Trophoblast cell (in vitro differentiated cells and primary cell): ENCODE data around the gene CCDC28B.

Experiments
- DNase-seq, 2 donors: peaks; one replicate each; pipeline ENCODE4 v3.0.0-alpha.2; 2016
- H2AFZ ChIP-seq: 2 replicates; pipeline ENCODE4 v1.6.1; 2013; ENCODE audit warnings: low read length, moderate library complexity, mild to moderate bottlenecking; ENCODE audit not compliant: insufficient read depth, poor library complexity
- H2AK5ac ChIP-seq: 2 replicates; pipeline ENCODE4 v1.6.1; 2013; ENCODE audit warnings: mild to moderate bottlenecking, low read length
- H2BK120ac ChIP-seq: 2 replicates; pipeline ENCODE4 v1.6.1; 2013; ENCODE audit warnings: low read length, mild to moderate bottlenecking, moderate library complexity; ENCODE audit not compliant: insufficient read depth, poor library complexity
- H2BK12ac ChIP-seq: 2 replicates; pipeline ENCODE4 v1.6.1; 2013; ENCODE audit warnings: mild to moderate bottlenecking, low read length, moderate library complexity
- H2BK5ac ChIP-seq: 2 replicates; pipeline ENCODE4 v1.6.1; 2013; ENCODE audit warnings: low read length, low read depth, moderate library complexity, mild to moderate bottlenecking; ENCODE audit not compliant: poor library complexity
- H3K14ac ChIP-seq: 2 replicates; pipeline ENCODE4 v1.6.1; 2013; ENCODE audit warnings: mild to moderate bottlenecking, low read length
- H3K18ac ChIP-seq: 2 replicates; pipeline ENCODE4 v1.6.1; 2013; ENCODE audit warnings: mild to moderate bottlenecking, low read length
- H3K23ac ChIP-seq: 2 replicates; pipeline ENCODE4 v1.6.1; 2013; ENCODE audit warnings: low read length
- H3K27ac ChIP-seq: 2 replicates; pipeline ENCODE4 v1.5.1; 2013; ENCODE audit warnings: low read depth, mild to moderate bottlenecking, inconsistent platforms, low read length, moderate library complexity
- H3K27me3 ChIP-seq: 2 replicates; pipeline ENCODE4 v1.6.1; 2013; ENCODE audit warnings: inconsistent platforms, mild to moderate bottlenecking, low read length, moderate library complexity; ENCODE audit not compliant: insufficient read depth
- H3K36me3 ChIP-seq, 2 experiments: 1 replicate in 1 of 2; 2 replicates in 1 of 2; pipeline ENCODE4 v1.6.1; 2013; ENCODE audit warnings: low read length in 2 of 2, mild to moderate bottlenecking in 2 of 2, moderate library complexity in 1 of 2; ENCODE audit not compliant: insufficient read depth in 2 of 2, control insufficient read depth in 1 of 2
- H3K4ac ChIP-seq: 2 replicates; pipeline ENCODE4 v1.6.1; 2013; ENCODE audit warnings: low read depth, mild to moderate bottlenecking, low read length, moderate library complexity
- H3K4me1 ChIP-seq, 2 experiments: 1 replicate in 1 of 2; 2 replicates in 1 of 2; pipeline ENCODE4 v1.6.1; 2013; ENCODE audit warnings: low read length in 2 of 2, mild to moderate bottlenecking in 2 of 2, moderate library complexity in 1 of 2; ENCODE audit not compliant: insufficient read depth in 2 of 2, control insufficient read depth in 1 of 2
- H3K4me2 ChIP-seq: 2 replicates; pipeline ENCODE4 v1.6.1; 2013; ENCODE audit warnings: inconsistent platforms, mild to moderate bottlenecking, low read length, moderate library complexity
- H3K4me3 ChIP-seq: 2 replicates; pipeline ENCODE4 v1.5.1; 2013; ENCODE audit warnings: mild to moderate bottlenecking, low read depth, low read length, inconsistent platforms
- H3K79me1 ChIP-seq: one replicate; pipeline ENCODE4 v1.6.1; 2013; ENCODE audit warnings: low read length
- H3K79me2 ChIP-seq: 2 replicates; pipeline ENCODE4 v1.6.1; 2013; ENCODE audit warnings: low read length, mild to moderate bottlenecking; ENCODE audit not compliant: control insufficient read depth, insufficient read depth, poor library complexity
- H3K9ac ChIP-seq: 2 replicates; pipeline ENCODE4 v1.6.1; 2013; ENCODE audit warnings: mild to moderate bottlenecking, low read length
- H3K9me3 ChIP-seq: 2 replicates; pipeline ENCODE4 v1.6.1; 2013; ENCODE audit warnings: low read depth, mild to moderate bottlenecking, control low read depth, inconsistent platforms, low read length; ENCODE audit not compliant: insufficient read depth
- H4K12ac ChIP-seq: 2 replicates; pipeline ENCODE4 v1.6.1; 2013; ENCODE audit warnings: low read depth, mild to moderate bottlenecking, low read length, moderate library complexity
- H4K8ac ChIP-seq: 2 replicates; pipeline ENCODE4 v1.6.1; 2013; ENCODE audit warnings: low read depth, mild to moderate bottlenecking, low read length, moderate library complexity
- H4K91ac ChIP-seq: one replicate; pipeline ENCODE4 v1.6.1; 2013; ENCODE audit warnings: low read depth, mild to moderate bottlenecking, low read length, moderate library complexity
- WGBS: extraction: QIAGEN DNeasy Blood & Tissue Kit; methylation state at CpG from one replicate; pipeline ENCODE4 v1.1.7; 2013; ENCODE audit warnings: missing lambda C conversion rate; ENCODE audit not compliant: insufficient read length, insufficient coverage; ENCODE audit errors: extremely low coverage; 5-methylcytosine and 5-hydroxymethylcytosine counted together

CCDC28B gene

GRCh38 chr1:32220746-32221580 lies 20.6 kb downstream of the CCDC28B start:
- H2BK12ac ChIP-seq, result no peak overlapping the region
- no peak overlapping the region for H2AFZ ChIP-seq
- no peak overlapping the region for H2BK5ac ChIP-seq
- peak overlapping the region; percentile 21 for H4K12ac ChIP-seq
- peak overlapping the region; percentile 69 for H3K4me2 ChIP-seq
- WGBS, result no CpG with 5 or more reads among the region's 4 CpGs
- no peak overlapping the region for H2BK120ac ChIP-seq
- H3K27me3 ChIP-seq, result no peaks in the 10 kb centered on the region
- no peak overlapping the region for H3K23ac ChIP-seq
- H3K18ac ChIP-seq, result peak overlapping the region; percentile 16
- peak overlapping the region; percentile 37 for H3K4ac ChIP-seq
- H3K27ac ChIP-seq, result no peak overlapping the region
- peak overlapping the region; percentile 36 for H2AK5ac ChIP-seq
- H4K91ac ChIP-seq, result no peak overlapping the region
- no peak overlapping the region for H3K9ac ChIP-seq
- peaks cover 1% of the 10 kb centered on the region for H3K9me3 ChIP-seq
- peaks cover 11% of the 10 kb centered on the region for H3K79me2 ChIP-seq
- peaks cover 7% of the 10 kb centered on the region in 2 experiments for H3K4me1 ChIP-seq
- H3K36me3 ChIP-seq, result peaks cover 29 to 30% of the 10 kb centered on the region in 2 experiments
- H3K79me1 ChIP-seq, result peaks cover 9% of the 10 kb centered on the region
- H3K14ac ChIP-seq, result no peak overlapping the region
- no peak overlapping the region for H3K4me3 ChIP-seq
- DNase-seq, result no peak
- no peak overlapping the region for H4K8ac ChIP-seq

GRCh38 chr1:32221581-32221979 lies 21.2 kb downstream of the CCDC28B start:
- Histone ChIP-seq H3K23ac (no peak overlapping the region), H2BK5ac (no peak overlapping the region), H3K27ac (peak overlapping the region; percentile 70), H3K9me3 (peaks cover 1% of the 10 kb centered on the region), H3K4me1 (peaks cover 7% of the 10 kb centered on the region in 2 experiments), H2AK5ac (peak overlapping the region; percentile 36), H3K4me2 (peak overlapping the region; percentile 69), H3K4me3 (peak overlapping the region; percentile 90), H3K27me3 (no peaks in the 10 kb centered on the region), H3K79me1 (peaks cover 9% of the 10 kb centered on the region), H3K36me3 (peaks cover 28 to 29% of the 10 kb centered on the region in 2 experiments), H3K14ac (peak overlapping the region; percentile 69), H4K8ac (peak overlapping the region; percentile 84), H2BK120ac (no peak overlapping the region), H3K4ac (peak overlapping the region; percentile 77), H2AFZ (peak overlapping the region; percentile 67), H4K91ac (peak overlapping the region; percentile 65), H3K9ac (peak overlapping the region; percentile 20), H2BK12ac (no peak overlapping the region), H4K12ac (peak overlapping the region; percentile 70), H3K18ac (peak overlapping the region; percentile 16), H3K79me2 (peaks cover 11% of the 10 kb centered on the region)
- no peak for DNase-seq
- no CpG with 5 or more reads among the region's 13 CpGs for WGBS

GRCh38 chr1:32221980-32222755 lies 21.8 kb downstream of the CCDC28B start, which contains the start of the genes EIF3I and TMEM234:
TSS of gene EIF3I (plus strand) at chr1:32222407. CDS start at chr1:32222442, 35 bp downstream.
TSS of gene TMEM234 (minus strand) at chr1:32222353. CDS start at chr1:32222322, 31 bp downstream.
- H2BK12ac ChIP-seq, result no peak within 1 kb of the TSS
- H2AK5ac ChIP-seq, result peak within 1 kb of the TSS; percentile 36
- H4K91ac ChIP-seq, result peak within 1 kb of the TSS; percentile 69
- H2BK5ac ChIP-seq, result peak within 1 kb of the TSS; percentile 62
- peak within 1 kb of the TSS; percentile 77 for H3K4ac ChIP-seq
- peaks cover 25 to 26% of the 10 kb centered on the region in 2 experiments for H3K36me3 ChIP-seq
- peak within 1 kb of the TSS; percentile 90 for H2AFZ ChIP-seq
- H3K27ac ChIP-seq, result peak within 1 kb of the TSS; percentile 70
- H3K79me1 ChIP-seq, result peaks cover 9% of the 10 kb centered on the region
- WGBS, result no CpG with 5 or more reads among the region's 46 CpGs
- peak within 1 kb of the TSS; percentile 84 for H3K18ac ChIP-seq
- H4K8ac ChIP-seq, result peak within 1 kb of the TSS; percentile 92
- peak within 1 kb of the TSS; percentile 90 for H3K4me3 ChIP-seq
- H3K4me2 ChIP-seq, result peak within 1 kb of the TSS; percentile 75
- peak within 1 kb of the TSS; percentile 90 for H3K14ac ChIP-seq
- no peaks in the 10 kb centered on the region for H3K27me3 ChIP-seq
- peaks cover 11% of the 10 kb centered on the region for H3K79me2 ChIP-seq
- peak within 1 kb of the TSS; percentile 76 for H4K12ac ChIP-seq
- peak within 1 kb of the TSS; percentile 67 for H2BK120ac ChIP-seq
- peaks cover 1% of the 10 kb centered on the region for H3K9me3 ChIP-seq
- no peak within 1 kb of the TSS for H3K23ac ChIP-seq
- DNase-seq, result peak; percentile 91 to 97
- H3K4me1 ChIP-seq, result peaks cover 7% of the 10 kb centered on the region in 2 experiments
- H3K9ac ChIP-seq, result peak within 1 kb of the TSS; percentile 93

- H3K4ac ChIP-seq, result no peak overlapping the region
Observed at GRCh38 chr1:32223683-32224082, 23.3 kb downstream of the CCDC28B start.

More at GRCh38 chr1:32223683-32224082, 23.3 kb downstream of the CCDC28B start:
- no peak overlapping the region for H3K9ac ChIP-seq
- H4K91ac ChIP-seq, result no peak overlapping the region
- no peak overlapping the region for H3K4me3 ChIP-seq
- DNase-seq, result no peak
- H4K12ac ChIP-seq, result no peak overlapping the region
- no peak overlapping the region for H3K4me2 ChIP-seq
- no peak overlapping the region for H2BK120ac ChIP-seq
- H3K18ac ChIP-seq, result peak overlapping the region; percentile 43
- peaks cover 9% of the 10 kb centered on the region for H3K79me1 ChIP-seq
- no CpG with 5 or more reads among the region's 3 CpGs for WGBS
- no peak overlapping the region for H2AK5ac ChIP-seq
- no peak overlapping the region for H3K27ac ChIP-seq
- no peak overlapping the region for H3K23ac ChIP-seq
- peaks cover 7% of the 10 kb centered on the region in 2 experiments for H3K4me1 ChIP-seq
- H2BK5ac ChIP-seq, result no peak overlapping the region
- H4K8ac ChIP-seq, result no peak overlapping the region
- no peaks in the 10 kb centered on the region for H3K27me3 ChIP-seq
- no peak overlapping the region for H2BK12ac ChIP-seq
- peaks cover 11% of the 10 kb centered on the region for H3K79me2 ChIP-seq
- H3K9me3 ChIP-seq, result peaks cover 1% of the 10 kb centered on the region
- no peak overlapping the region for H3K14ac ChIP-seq
- no peak overlapping the region for H2AFZ ChIP-seq
- peaks cover 35 to 40% of the 10 kb centered on the region in 2 experiments for H3K36me3 ChIP-seq
